ENCODE results near the gene CD247.

- TF ChIP-seq EP300 (IDR thresholded peaks at IDR 0.05; ENCODE audit: borderline replicate concordance in 1 of 2, low read depth in 1 of 2, low read length in 1 of 2) (no peak), EZH2phosphoT487 (IDR thresholded peaks at IDR 0.05; ENCODE audit: borderline replicate concordance, low read depth) (no peak), POLR2AphosphoS5 (IDR thresholded peaks at IDR 0.05; ENCODE audit: low read depth, low read length) (no peak), MAX (IDR thresholded peaks at IDR 0.05; ENCODE audit: low read depth) (no peak), RAD21 (IDR thresholded peaks at IDR 0.05; ENCODE audit: low read length) (no peak), REST (IDR thresholded peaks at IDR 0.05; ENCODE audit: low read depth, low read length) (no peak), SMC3 (IDR thresholded peaks at IDR 0.05; ENCODE audit: low read depth, low read length) (no peak), MEF2A (IDR thresholded peaks at IDR 0.05; ENCODE audit: borderline replicate concordance, low read depth) (no peak), JUND (IDR thresholded peaks at IDR 0.05) (no peak), MXI1 (IDR thresholded peaks at IDR 0.05; ENCODE audit: low read depth, low read length) (no peak)
- TF ChIP-seq, protein P1, sequence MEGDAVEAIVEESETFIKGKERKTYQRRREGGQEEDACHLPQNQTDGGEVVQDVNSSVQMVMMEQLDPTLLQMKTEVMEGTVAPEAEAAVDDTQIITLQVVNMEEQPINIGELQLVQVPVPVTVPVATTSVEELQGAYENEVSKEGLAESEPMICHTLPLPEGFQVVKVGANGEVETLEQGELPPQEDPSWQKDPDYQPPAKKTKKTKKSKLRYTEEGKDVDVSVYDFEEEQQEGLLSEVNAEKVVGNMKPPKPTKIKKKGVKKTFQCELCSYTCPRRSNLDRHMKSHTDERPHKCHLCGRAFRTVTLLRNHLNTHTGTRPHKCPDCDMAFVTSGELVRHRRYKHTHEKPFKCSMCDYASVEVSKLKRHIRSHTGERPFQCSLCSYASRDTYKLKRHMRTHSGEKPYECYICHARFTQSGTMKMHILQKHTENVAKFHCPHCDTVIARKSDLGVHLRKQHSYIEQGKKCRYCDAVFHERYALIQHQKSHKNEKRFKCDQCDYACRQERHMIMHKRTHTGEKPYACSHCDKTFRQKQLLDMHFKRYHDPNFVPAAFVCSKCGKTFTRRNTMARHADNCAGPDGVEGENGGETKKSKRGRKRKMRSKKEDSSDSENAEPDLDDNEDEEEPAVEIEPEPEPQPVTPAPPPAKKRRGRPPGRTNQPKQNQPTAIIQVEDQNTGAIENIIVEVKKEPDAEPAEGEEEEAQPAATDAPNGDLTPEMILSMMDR (IDR thresholded peaks at IDR 0.05): no peak
- TF ChIP-seq, protein P2, sequence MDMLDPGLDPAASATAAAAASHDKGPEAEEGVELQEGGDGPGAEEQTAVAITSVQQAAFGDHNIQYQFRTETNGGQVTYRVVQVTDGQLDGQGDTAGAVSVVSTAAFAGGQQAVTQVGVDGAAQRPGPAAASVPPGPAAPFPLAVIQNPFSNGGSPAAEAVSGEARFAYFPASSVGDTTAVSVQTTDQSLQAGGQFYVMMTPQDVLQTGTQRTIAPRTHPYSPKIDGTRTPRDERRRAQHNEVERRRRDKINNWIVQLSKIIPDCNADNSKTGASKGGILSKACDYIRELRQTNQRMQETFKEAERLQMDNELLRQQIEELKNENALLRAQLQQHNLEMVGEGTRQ (IDR thresholded peaks at IDR 0.05; ENCODE audit: borderline replicate concordance, low read depth, low read length): no peak
Measured at GRCh38 chr1:167404161-167404888, 114.0 kb downstream of the CD247 start.

All from SK-N-SH (cell line).